Activated naive CD8-positive, alpha-beta T cell treated with anti-CD3 and anti-CD28 coated beads for 36 hours (primary cell): ENCODE measurements around the gene PAGE2B. TPM values are rescaled to one million over a fixed set of nuclear protein-coding genes. Genes with fewer than 3 reads are reported as not detected.

Source experiments
- total RNA-seq, 2 experiments: library from RNA; stranded (reverse); gene quantifications; one replicate each; pipeline ENCODE4 v1.2.3, GENCODE V29; 2021

PAGE2B gene
- total RNA-seq, 2 experiments from 2014 or later: 0.52 to 0.56 TPM

Other genes starting within 250 kb of the PAGE2B start
- gene TRO, start 154.2 kb upstream of the PAGE2B start, total RNA-seq: 1 to 10 TPM; 5.9 to 7.9 TPM
- gene PFKFB1, start 80.8 kb upstream of the PAGE2B start, total RNA-seq: under 1 TPM; 0.54 to 0.86 TPM
- gene APEX2, start 74.7 kb upstream of the PAGE2B start, total RNA-seq: 10 to 100 TPM; 41.7 to 41.8 TPM
- gene ALAS2, start 44.1 kb upstream of the PAGE2B start, total RNA-seq: not detected
- not detected for gene PAGE2, start 14.0 kb downstream of the PAGE2B start, total RNA-seq
- 1 to 10 TPM in 1 of 2 experiments, not detected in 1; 1.5 TPM for gene PAGE5, start 145.3 kb downstream of the PAGE2B start, total RNA-seq
- gene PAGE3, start 189.9 kb downstream of the PAGE2B start, total RNA-seq: not detected